ENCODE results near the gene CHRNB4.

DNA sequence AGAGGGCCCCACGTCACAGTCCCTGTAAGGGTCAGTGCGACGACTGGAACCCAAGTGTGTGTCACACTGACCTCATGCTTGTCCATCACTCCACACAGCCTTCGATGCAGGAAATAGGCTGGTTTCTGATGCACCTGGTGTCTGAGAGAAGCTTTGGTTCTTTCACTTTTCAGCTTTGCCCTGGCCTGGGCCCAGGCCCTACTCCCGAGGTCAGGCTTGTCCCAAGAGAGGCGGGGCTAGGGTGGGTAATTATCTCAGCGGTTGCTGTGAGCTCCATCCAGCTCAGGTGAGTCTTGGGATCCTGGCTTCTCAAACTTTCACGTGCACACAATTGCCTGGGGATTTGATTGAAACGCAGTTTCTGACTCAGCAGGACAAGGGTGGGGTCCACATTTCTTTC lies 19.6 kb upstream of the CHRNB4 start:
- TF ChIP-seq, protein P1, sequence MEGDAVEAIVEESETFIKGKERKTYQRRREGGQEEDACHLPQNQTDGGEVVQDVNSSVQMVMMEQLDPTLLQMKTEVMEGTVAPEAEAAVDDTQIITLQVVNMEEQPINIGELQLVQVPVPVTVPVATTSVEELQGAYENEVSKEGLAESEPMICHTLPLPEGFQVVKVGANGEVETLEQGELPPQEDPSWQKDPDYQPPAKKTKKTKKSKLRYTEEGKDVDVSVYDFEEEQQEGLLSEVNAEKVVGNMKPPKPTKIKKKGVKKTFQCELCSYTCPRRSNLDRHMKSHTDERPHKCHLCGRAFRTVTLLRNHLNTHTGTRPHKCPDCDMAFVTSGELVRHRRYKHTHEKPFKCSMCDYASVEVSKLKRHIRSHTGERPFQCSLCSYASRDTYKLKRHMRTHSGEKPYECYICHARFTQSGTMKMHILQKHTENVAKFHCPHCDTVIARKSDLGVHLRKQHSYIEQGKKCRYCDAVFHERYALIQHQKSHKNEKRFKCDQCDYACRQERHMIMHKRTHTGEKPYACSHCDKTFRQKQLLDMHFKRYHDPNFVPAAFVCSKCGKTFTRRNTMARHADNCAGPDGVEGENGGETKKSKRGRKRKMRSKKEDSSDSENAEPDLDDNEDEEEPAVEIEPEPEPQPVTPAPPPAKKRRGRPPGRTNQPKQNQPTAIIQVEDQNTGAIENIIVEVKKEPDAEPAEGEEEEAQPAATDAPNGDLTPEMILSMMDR (conservative IDR thresholded peaks at IDR 0.05 in 1 of 2, IDR thresholded peaks at IDR 0.05 in 1 of 2; ENCODE audit: low read depth in 1 of 2, low read length in 2 of 2), result no peak
- no peak for TF ChIP-seq EZH2 (IDR thresholded peaks at IDR 0.05; ENCODE audit: low read length, missing control alignments)

All from fibroblast of lung (primary cell).